Germinal center (tissue), 1 donor: ENCODE measurements around the gene OR2W3.

Source experiments
- DNase-seq: peaks from one replicate; pipeline ENCODE4 v3.0.0; 2012; ENCODE audit warnings: mixed read lengths, low spot score

OR2W3 gene

DNA sequence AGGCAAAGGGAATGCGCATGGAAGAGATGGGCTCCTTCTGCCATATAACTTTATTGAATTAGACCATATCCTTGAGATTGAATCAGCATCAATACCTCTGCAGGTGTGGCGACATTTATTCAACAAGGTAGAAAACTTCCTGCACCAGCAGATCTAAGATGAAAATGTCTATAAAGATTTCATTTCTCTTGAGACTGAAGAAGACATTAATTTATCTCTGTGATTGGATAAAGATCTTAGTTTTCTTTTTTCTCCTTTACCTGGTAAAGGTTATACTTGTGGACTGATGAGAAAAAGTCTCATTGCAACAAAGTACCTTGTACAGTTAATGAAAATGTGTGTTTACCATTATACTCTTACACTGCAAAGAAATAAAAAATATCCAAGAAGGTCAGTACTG is 24.6 kb downstream of the OR2W3 start, which contains the start of gene OR2T8:
Gene OR2T8 (plus strand): TSS at position 301 of the 400 bp plus-strand sequence. CDS start 766 bp downstream, outside the sequence.
- no peak for DNase-seq

GRCh38 chr1:247923941-247924340 is 28.6 kb downstream of the OR2W3 start:
- no peak for DNase-seq

DNA sequence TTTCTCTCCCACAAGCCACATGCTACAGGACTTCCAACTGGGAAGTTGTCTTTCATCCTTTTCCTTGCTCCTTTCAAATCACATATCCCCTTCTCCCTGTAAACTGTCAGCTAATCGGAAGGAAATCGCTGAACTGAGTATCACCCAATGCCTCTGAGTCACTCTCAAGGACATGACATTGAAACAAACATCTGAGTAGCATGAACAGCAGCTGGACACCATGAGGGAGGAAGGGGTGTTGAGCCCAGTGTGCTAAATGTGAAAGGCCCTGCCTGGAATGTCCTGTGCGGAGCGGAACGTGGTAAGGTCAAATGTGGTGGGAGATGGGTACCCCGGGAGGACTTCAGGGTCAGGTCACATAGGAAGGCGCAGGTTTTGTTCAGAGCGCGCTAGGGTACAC is 29.5 kb downstream of the OR2W3 start, which contains the start of gene OR2AJ1:
Gene OR2AJ1 (plus strand): TSS at position 22 of the 400 bp plus-strand sequence. CDS start 8,880 bp downstream, outside the sequence.
- DNase-seq: no peak

- no peak for DNase-seq
Measured at GRCh38 chr1:247933989-247934388, 38.6 kb downstream of the OR2W3 start.

DNA sequence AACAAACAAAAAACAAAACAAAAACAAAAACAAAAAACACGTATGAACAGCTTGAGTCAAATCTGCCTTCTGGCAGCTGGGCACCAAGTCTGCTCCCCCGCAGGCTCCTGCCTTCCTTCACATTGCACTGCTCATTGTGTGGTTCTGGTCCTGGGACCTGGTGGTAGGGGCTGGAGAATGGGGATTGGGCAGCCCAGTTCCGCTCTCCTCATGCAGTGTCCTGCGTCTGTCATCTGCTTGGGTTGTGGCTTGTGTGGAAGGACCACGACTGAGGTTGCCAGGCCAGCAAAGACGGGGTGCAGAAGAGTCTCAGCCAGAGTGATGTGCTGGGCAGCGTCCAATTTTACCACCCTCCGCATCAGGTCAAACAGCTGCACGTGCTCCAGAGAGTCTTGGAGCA is 40.4 kb downstream of the OR2W3 start:
- DNase-seq: no peak

DNA sequence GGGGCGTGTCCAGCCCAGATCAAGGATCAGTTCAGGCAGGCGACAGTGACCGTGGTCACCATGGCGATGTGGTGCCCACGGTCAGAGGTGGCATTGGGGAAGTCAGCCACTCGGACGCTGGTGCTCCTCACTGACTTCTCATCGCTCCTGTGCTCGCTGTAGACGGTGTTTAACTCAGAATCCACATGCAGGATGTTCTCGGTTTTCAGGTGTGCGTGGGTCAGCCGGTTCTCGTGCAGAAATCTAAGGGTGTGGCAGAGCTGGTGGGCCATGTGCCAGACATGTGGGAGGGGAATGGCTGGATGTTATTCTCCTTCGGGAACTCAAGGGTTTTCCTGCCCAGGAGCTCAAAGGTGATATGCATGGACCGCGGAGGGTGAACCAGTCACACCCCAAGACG is 41.0 kb downstream of the OR2W3 start:
- no peak for DNase-seq

- peak; percentile 83 for DNase-seq
Measured at GRCh38 chr1:247936965-247937734, 41.8 kb downstream of the OR2W3 start.

- no peak for DNase-seq
Measured at GRCh38 chr1:247942624-247943023, 47.2 kb downstream of the OR2W3 start.
